GM18858 (cell line): Measurements from ENCODE around the gene ROR2.
"Not testable (repeated sequence)": the region's sequence is repeated elsewhere in the genome, so short reads cannot be mapped to it uniquely, and the experiment has no call there.

Source experiments
- ATAC-seq: cut with Tn5 transposase; IDR thresholded peaks from one replicate; pipeline ENCODE4 v1.9.1; 2021; ENCODE audit not compliant: unreplicated experiment

The ROR2 gene

DNA sequence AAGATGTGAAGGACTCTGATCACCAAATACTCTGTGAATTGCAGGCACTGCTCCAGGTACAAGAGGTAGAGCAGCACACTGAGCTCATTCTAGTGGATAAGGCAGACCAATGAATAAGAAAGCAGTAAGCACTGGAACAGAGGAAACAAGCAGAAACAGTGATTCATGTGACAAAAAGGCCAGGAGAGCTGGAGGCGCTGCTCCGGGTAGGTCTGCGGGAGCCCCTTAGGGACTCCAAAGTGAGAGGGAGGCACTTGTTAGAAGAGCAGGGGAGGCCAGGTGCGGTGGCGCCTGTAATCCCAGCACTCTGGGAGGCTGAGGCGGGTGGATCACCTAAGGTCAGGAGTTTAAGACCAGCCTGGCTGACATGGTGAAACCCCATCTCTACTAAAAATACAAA, 294.8 kb downstream of the ROR2 start:
- ATAC-seq, result no peak

DNA sequence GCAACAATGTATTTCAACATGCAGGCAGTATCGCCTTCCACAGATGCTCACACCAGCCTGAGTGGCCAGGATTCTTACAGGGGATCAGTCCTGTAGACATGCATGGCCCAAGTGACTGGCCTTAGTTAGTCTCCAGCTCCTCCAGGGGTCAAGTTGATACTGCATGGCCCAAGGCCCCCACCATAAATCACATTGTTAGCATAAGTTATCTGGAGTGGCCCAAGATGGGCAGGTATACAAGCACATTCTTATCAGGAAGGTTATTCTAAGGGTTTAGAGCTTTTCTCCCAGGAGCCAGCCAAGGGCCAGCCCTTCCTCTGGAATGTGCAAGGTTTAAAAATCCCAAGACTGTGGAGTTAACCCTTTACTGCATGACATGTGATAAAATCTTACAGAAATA, 295.5 kb downstream of the ROR2 start:
- no peak for ATAC-seq

DNA sequence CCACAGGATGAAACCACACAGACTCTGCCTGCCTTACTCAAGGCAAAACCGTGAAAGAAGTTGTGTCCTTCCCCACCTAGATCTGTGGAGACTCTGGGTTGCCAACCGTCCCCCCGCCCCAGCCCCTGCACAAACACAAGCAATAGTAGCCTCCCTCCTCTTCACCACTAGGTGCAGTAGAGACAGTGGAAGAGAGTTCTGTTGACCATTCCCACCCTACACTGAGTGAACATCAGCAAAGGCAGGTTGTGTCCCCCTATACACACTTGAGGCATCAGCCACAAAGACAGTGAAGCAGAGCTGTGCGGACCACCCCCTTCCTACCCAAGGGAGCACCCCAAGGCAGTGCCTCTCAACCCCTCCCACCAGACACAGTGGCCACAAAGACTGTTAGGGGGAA, 302.7 kb downstream of the ROR2 start:
- ATAC-seq, result no peak

DNA sequence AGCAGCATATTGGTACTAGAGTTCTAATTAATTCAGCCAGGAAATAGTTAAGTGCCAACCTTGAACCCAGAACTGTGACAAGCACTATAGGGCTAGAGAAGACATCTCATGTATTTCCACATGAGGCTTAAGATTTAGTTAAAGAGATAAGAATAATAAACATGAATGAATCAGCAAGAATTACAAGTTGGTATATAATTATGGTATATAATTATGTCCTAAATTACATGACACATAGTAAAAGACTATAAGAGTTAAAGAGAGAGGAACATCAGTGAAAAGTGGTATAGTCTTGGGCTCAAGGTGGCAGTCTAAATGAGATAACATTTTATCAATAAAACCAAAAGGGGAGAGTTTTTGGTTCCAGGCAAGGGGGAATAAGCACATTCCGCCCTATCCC, 303.3 kb downstream of the ROR2 start:
- no peak for ATAC-seq

DNA sequence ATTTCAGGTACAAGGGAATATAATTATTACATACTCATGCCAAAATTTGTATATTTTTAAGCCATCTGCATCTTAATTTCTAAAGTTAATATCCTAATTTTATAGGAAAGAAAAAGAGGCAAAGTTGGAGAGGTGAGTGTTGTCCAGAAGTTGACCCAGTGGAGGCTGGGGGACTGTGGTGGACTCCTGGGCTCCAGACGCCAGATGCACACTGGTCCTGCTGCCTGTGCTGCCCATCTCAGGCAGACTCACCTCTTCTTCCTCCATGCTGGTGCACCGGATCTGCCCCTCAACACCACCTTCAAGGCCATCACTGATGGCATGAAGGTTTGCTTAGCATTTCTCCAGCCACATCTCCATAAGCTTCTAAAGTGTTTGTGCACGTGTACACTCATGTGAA, 305.6 kb downstream of the ROR2 start:
- no peak for ATAC-seq

DNA sequence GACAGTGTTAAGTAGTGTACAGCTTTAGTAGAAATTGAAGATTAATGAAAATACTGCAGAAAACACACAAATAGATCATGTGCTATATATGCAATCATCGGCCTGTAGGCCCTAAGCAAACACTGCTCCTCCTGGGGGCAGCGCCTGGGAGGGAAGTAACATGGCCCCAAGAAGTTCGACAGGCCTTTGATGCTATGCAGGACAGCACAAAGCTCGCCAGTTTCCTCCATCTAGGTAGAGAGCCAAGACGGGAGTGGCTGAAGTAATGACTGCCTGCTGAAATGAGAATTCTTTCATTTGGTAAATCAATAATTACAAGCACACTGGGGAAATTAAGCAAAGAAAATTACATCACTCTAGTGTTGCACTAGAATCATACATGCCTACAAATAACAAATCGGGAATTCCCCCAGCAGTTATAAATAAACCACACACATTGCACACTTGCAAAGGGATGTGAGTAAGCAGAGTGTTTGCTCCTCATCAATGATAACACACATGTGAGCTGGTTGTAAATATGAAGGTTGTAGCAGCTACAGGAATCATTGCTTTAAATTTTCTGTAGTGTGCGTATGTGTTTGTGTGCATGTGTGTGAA, 306.4 kb downstream of the ROR2 start:
- no peak for ATAC-seq

DNA sequence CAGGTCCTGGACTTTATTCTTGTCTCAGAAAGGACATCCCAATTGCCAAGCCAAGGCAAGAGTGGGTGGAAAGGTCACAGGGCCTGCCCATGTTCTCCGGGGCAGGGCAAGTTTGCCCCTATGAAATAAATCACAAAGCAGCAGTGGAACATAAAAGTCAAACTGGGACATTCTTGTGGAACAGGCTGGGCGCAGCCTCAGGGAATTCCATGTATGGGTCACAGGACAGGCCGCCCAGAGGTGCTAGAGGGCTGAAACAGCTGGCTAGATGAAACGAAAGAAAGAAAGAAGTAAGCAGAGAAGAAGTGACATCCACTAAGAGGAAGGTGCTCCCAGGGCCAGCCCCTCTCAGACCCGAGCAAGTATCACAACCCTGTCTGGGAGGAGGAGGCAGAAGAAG, 307.3 kb downstream of the ROR2 start:
- no peak for ATAC-seq

DNA sequence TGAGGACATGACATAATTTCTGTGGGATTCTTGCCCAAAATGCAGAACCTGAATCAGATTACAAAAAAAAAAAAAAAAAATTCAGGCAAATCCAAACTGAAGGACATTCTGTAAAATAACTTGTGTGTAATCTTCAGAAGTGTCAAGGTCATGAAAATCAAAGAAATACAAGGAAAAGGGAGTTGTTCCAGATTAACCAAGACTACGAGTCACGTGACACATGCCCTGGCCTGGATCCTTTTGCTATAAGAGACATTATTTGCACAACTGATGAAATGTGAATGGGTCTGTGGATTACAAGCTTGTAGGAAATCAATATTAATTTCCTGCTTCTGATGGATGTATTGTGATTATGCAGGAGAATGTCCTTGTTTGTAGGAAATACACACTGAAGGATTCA, 309.6 kb downstream of the ROR2 start:
- ATAC-seq, result no peak

DNA sequence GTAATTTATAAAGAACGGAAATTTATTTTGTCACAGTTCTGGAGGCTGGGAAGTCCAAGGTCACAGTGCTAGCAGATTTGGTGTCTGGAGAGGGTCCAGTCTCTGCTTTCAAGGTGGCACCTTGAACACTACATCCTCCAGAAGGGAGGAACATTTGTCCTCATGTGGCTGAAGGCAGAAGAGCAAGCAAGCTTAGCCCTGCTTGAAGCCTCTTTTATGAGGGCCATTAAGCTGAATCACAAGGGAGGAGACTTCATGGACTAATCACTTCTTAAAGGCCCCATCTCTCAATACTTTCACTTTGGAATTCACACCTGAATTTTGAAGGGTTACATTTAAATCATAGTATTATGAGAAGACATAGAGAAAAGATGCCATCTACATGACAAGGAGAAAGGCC, 311.0 kb downstream of the ROR2 start:
- no peak for ATAC-seq

DNA sequence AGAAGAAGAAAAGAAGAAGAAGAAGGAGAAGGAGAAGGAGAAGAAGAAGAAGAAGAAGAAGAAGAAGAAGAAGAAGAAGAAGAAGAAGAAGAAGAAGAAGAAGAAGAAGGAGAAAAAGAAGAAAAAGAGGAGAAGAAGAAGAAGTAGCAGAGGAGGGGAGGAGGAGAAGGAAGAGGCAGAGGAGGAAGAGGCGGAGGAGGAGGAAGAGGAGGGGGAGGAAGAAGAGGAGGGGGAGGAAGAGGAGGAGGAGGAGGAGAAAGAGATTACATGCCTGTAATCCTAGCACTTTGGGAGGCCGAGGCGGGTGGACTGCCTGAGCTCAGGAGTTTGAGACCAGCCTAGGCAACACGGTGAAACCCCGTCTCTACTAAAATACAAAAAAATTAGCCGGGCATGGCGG, 315.2 kb downstream of the ROR2 start:
- ATAC-seq, result not testable (repeated sequence)

DNA sequence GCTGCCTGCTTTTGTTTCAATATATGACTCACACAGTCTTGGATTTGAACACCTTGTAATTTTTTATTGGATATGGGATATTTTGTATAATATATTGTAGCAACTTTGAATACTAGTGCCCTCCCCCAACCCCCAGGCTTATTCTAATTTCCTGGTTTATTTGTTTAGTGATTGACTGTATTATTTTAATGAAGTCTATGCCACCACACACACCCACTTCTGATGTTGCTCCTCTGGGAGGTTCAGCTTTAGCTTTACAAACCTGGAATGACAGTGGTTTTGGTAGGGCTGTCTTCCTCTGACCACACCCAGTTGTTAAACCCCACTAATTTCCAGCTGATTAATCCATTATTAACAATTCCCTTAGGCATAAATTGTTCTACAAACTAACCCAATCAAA, 320.3 kb downstream of the ROR2 start:
- ATAC-seq, result no peak

DNA sequence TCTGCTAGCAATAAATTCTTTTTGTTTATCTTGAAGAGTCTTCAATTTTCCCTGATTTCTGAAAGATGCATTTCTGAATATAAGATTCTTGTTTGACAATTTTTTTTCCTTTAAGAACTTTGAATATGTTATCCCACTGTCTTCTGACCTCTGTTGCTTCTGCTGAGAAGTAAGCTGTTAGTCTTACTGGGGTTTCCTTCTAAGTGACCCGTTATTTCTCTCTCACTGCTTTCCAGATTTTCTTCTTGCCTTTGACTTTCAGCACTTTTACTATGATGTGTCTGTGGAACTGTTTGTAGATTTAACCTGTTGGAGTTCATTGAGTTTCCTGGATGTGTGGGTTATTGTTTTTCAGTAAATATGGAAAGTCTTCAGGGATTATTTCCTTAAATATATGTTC, 321.1 kb downstream of the ROR2 start:
- ATAC-seq, result no peak

DNA sequence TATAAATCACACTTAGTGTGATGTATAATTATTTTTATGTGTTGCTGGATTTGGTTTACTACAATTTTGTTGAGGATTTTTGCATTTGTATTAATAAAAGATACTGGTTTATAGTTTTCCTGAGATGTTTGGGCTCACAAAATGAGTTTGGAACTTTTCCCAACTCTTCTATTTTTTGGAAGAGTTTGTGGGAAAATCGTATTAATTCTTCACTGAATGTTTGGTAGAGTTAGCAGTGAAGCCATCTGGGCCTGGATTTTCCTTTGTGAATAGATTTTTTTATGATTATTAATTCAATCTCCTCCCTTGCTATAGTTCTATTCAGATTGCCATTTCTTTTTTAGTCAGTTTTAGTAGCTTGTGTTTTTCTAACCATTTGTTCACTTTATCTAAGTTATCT, 324.7 kb downstream of the ROR2 start:
- ATAC-seq, result no peak

DNA sequence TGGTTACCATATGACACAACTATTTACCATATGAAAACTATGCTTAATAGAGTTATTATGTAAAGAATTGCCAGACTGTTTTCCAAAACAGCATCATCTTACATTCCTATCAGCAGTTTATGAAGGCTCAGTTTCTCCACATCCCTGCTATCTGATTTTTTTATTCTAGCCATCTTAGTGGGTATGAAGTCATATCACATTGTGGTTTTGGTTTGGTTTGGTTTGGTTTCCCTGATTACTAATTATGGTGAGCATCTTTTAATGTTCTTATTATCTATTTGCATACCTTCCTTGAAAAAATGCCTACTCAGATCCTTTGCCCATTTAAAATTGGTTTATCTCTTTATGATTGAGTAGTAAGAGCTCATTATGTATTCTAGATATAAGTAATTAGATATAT, 327.0 kb downstream of the ROR2 start:
- ATAC-seq, result no peak

DNA sequence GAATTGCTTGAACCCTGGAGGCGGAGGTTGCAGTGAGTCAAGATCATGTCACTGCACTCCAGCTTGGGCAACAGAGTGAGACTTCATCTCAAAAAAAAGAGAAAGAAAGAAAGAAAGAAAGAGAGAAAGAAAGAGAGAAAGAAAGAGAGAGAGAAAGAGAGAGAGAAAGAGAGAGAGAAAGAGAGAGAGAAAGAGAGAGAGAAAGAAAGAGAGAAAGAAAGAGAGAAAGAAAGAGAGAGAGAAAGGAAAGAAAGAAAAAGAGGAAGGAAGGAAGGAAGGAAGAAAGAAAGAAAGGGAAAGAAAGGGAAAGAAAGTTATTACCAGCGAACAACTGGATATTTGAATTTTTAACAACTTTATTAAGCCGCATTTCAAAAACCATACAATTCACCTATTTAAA, 327.9 kb downstream of the ROR2 start:
- not testable (repeated sequence) for ATAC-seq

DNA sequence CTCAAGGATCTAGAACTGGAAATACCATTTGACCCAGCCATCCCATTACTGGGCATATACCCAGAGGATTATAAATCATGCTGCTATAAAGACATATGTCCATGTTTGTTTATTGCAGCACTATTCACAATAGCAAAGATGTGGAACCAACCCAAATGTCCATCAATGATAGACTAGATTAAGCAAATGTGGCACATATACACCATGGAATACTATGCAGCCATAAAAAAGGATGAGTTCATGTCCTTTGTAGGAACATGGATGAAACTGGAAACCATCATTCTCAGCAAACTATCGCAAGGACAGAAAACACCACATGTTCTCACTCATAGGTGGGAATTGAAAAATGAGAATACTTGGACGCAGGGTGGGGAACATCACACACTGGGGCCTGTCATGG, 336.0 kb downstream of the ROR2 start:
- not testable (repeated sequence) for ATAC-seq

DNA sequence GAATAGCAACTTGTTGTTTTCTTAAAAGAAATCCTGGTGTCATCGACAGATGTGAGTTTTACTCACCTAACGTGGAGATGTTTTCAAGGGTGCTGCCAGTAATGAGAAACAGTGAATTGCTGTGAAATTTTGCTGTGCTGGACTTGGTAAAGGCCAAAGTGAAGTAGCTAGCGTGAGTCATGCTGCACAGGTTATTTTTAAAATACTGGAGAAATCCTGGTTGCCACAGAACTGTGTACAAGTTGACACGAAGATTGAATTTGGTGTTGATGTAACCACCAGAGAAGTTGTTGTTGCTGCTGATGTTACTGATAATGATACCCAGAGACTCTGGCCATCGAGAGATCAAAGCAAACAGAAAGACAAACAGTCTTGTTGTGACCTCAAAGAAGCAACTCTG, 338.4 kb downstream of the ROR2 start:
- no peak for ATAC-seq

DNA sequence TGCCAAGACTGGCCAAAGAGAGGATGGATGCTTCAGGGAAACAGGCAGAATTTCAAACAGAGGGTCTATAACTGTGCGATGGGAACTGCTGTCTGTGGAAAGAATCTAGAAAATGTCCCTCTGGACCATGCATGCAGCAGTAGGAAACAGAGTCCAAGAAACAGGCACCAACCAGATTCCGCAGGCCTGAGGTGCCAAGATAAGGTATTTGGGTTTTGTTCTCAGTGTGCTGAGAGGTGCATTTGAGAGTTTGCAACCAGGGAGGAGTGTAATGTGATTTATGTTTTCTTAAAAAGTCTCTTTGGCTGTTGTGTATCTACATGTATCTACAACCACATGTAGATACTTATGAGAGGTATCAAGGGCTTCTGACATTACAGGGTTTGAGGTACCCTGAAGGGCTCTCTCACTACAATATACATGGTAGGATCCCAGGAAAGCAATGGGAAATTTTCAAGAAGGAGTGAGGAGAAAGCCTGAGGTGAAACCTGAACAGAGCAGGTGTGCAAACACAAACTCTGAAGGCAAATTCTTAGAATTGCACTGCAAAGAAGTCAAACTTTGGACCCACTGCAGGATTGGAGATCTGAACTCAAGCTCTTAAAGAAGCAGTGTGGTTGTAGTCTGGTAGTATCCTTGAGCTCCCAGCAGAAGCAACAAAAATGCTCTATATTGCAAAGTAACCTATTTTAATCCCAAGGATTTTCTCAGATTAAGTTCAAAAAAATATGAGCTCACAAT, 343.6 kb downstream of the ROR2 start:
- ATAC-seq, result no peak

DNA sequence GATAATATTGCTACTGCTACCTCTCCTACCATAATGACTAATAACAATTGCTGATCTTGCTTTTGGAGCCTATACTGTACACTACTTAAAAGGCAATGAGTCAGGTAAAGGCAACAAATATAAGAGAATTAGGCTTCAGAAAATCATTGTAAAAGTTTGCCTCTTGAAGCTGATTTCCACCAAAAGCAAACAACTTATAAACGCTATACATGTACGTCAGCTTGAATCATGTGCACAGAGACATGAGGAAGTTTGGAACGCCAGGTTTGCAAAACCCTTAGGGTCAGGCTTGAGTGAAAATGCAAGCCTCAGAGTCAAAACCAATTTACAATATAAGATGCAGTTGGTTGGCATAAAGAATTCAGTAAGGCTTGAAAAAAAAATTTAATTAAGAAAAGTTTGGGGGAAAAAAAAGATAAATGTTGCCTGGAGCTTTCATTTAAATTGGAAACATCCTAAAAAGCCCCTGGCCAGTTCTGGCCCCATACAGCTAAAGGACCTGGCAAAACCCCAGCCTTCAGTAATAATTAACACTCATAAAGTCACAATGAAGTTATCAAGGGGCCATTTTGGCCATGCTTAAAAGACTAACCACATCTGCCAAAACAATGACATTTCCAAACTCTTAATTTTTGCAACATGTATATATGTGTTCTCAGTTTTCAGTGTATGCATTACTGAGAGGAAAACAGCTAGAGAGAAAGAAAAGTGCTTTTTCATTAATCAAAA, 345.4 kb downstream of the ROR2 start:
- no peak for ATAC-seq

DNA sequence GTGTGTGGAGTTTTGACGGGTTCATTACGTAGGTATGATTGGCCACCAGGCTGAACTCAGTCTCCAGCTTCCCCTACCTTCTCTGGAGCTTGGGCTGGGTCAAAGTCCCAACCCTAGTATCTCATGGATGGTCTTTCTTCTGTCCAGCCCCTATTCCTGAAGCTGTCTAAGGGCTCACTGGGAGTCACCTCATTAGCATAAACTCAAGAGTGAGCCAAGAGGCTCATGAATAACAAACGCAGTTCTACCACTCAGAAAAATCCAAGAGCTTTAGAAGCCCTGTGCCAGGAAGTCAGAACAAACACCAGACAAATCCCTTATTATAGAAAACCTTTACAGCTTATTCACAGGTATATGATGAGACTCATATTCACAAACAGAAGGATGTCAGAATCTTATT, 346.1 kb downstream of the ROR2 start:
- no peak for ATAC-seq

DNA sequence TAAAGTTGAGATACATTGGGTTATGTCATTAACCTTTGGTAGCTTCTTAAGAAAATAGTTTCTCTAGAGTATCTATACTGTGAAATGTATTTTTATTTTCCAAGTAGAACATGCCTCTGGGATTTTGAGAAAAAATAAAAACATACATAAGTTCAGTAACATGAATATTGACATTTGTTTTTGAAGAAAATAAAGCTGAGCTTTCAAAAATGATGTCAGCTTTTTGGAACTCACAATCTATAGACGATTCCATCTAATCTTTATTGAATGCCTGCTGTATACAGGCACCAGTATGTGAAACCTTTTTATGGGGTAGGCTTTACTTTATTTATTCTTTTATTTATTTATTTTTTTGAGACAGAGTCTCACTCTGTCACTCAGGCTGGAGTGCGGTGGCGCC, 350.5 kb downstream of the ROR2 start:
- ATAC-seq, result no peak

DNA sequence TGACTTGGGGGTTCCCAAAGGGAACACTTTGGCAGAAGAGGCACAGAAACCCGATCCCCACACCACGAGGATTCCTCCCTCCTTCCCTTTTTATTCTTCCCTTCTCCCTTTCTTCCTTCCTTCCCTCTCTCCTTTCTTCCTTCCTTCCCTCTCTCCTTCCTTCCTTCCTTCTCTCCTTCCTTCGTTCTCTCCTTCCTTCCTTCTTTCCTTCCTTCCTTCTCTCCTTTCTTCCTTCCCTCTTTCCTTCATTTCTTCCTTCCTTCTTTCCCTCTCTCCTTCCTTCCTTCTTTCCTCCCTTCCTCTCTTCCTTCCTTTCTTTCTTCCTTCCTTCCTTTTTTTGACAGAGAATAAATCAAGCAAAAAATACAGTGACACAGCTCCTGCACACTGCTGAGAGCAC, 358.4 kb downstream of the ROR2 start:
- ATAC-seq, result no peak
